ENCODE data around the gene CAMK1G.

- TF ChIP-seq EZH2 (IDR thresholded peaks at IDR 0.05; ENCODE audit: insufficient read depth, poor library complexity, severe bottlenecking) = no peak
- no peak for TF ChIP-seq EZH2phosphoT487 (IDR thresholded peaks at IDR 0.05; ENCODE audit: insufficient read depth, low read depth)
Measured at GRCh38 chr1:209614151-209614420, 30.6 kb downstream of the CAMK1G start.
